ENCODE data around the gene AQP2. TPM values are rescaled to one million over a fixed set of nuclear protein-coding genes. Genes with fewer than 3 reads are reported as not detected.

AQP2 gene
- total RNA-seq, 1 experiment from 2014 or later: not detected

GRCh38 chr12:49932533-49933130 is 17.9 kb upstream of the AQP2 start:
- Mint-ChIP-seq H3K4me3 (ENCODE audit: unreplicated experiment) (no peak overlapping the region), H3K27ac (ENCODE audit: low read depth, unreplicated experiment) (no peak overlapping the region), H3K27me3 (ENCODE audit: insufficient read depth, unreplicated experiment) (no peaks in the 10 kb centered on the region), H3K4me1 (ENCODE audit: insufficient read depth, unreplicated experiment) (peaks cover 10% of the 10 kb centered on the region), H3K9me3 (ENCODE audit: unreplicated experiment) (no peaks in the 10 kb centered on the region), H3K36me3 (ENCODE audit: insufficient read depth, unreplicated experiment) (no peaks in the 10 kb centered on the region)
- DNase-seq (ENCODE audit: unreplicated experiment): no peak
- ChIA-PET CTCF (interaction anchor here (0.6 to 4.0 kb wide), 4 partner anchors 13 to 596 kb away, joined by 3 to 17 read pairs (median 4); no protein-coding TSS in a partner anchor), POLR2A (interaction anchor here (0.7 kb wide), 1 partner anchor 33 kb away, joined by 3 read pairs; no protein-coding TSS in a partner anchor)
- intact Hi-C loops (cut with micrococcal nuclease): no loop called here
- no TSS peak for BruUV-seq (replicated peaks)
- no peak for TF ChIP-seq CTCF (IDR thresholded peaks at IDR 0.05; ENCODE audit: unreplicated experiment)

GRCh38 chr12:49933796-49934195 is 16.7 kb upstream of the AQP2 start:
- Mint-ChIP-seq H3K27me3 (ENCODE audit: insufficient read depth, unreplicated experiment) (no peaks in the 10 kb centered on the region), H3K36me3 (ENCODE audit: insufficient read depth, unreplicated experiment) (no peaks in the 10 kb centered on the region), H3K9me3 (ENCODE audit: unreplicated experiment) (no peaks in the 10 kb centered on the region), H3K4me3 (ENCODE audit: unreplicated experiment) (no peak overlapping the region), H3K4me1 (ENCODE audit: insufficient read depth, unreplicated experiment) (peaks cover 6% of the 10 kb centered on the region), H3K27ac (ENCODE audit: low read depth, unreplicated experiment) (no peak overlapping the region)
- ChIA-PET POLR2A (interaction anchor here (0.5 kb wide), 1 partner anchor 573 kb away, joined by 6 read pairs; no protein-coding TSS in a partner anchor), CTCF (interaction anchor here (1.7 to 4.0 kb wide), 2 partner anchors 12 to 67 kb away, joined by 4 to 17 read pairs; no protein-coding TSS in a partner anchor)
- TF ChIP-seq CTCF (IDR thresholded peaks at IDR 0.05; ENCODE audit: unreplicated experiment): no peak
- intact Hi-C loops (cut with micrococcal nuclease): no loop called here
- no TSS peak for BruUV-seq (replicated peaks)
- DNase-seq (ENCODE audit: unreplicated experiment): peak; percentile 6

- Mint-ChIP-seq H3K4me1 (ENCODE audit: insufficient read depth, unreplicated experiment) (peaks cover 6% of the 10 kb centered on the region), H3K27ac (ENCODE audit: low read depth, unreplicated experiment) (no peak overlapping the region), H3K36me3 (ENCODE audit: insufficient read depth, unreplicated experiment) (no peaks in the 10 kb centered on the region), H3K9me3 (ENCODE audit: unreplicated experiment) (no peaks in the 10 kb centered on the region), H3K4me3 (ENCODE audit: unreplicated experiment) (no peak overlapping the region), H3K27me3 (ENCODE audit: insufficient read depth, unreplicated experiment) (no peaks in the 10 kb centered on the region)
- CTCF ChIA-PET: interaction anchor here (0.6 to 1.7 kb wide), 4 partner anchors 11 to 90 kb away, joined by 3 to 4 read pairs (median 4); no protein-coding TSS in a partner anchor
- no peak for DNase-seq (ENCODE audit: unreplicated experiment)
- intact Hi-C loops (cut with micrococcal nuclease): no loop called here
- POLR2A ChIA-PET: no interaction called here
- no peak for TF ChIP-seq CTCF (IDR thresholded peaks at IDR 0.05; ENCODE audit: unreplicated experiment)
- no TSS peak for BruUV-seq (replicated peaks)
These were observed 16.0 kb upstream of the AQP2 start for GRCh38 chr12:49934505-49934904.

- no peaks in the 10 kb centered on the region for H3K9me3 Mint-ChIP-seq (ENCODE audit: unreplicated experiment)
- H3K4me3 Mint-ChIP-seq (ENCODE audit: unreplicated experiment): no peak overlapping the region
- H3K36me3 Mint-ChIP-seq (ENCODE audit: insufficient read depth, unreplicated experiment): no peaks in the 10 kb centered on the region
- intact Hi-C loops (cut with micrococcal nuclease): no loop called here
- H3K4me1 Mint-ChIP-seq (ENCODE audit: insufficient read depth, unreplicated experiment): peaks cover 6% of the 10 kb centered on the region
- ChIA-PET POLR2A (no interaction called here), CTCF (interaction anchor here (1.0 to 1.4 kb wide), 2 partner anchors 9 to 30 kb away, joined by 6 to 10 read pairs; no protein-coding TSS in a partner anchor)
- no peak for DNase-seq (ENCODE audit: unreplicated experiment)
- no peak overlapping the region for H3K27ac Mint-ChIP-seq (ENCODE audit: low read depth, unreplicated experiment)
- no peak for TF ChIP-seq CTCF (IDR thresholded peaks at IDR 0.05; ENCODE audit: unreplicated experiment)
- no TSS peak for BruUV-seq (replicated peaks)
- H3K27me3 Mint-ChIP-seq (ENCODE audit: insufficient read depth, unreplicated experiment): no peaks in the 10 kb centered on the region
These were observed 13.6 kb upstream of the AQP2 start for GRCh38 chr12:49936925-49937324.
